Measurements from ENCODE around the gene NBEAL1.
"Not testable (repeated sequence)": the region's sequence is repeated elsewhere in the genome, so short reads cannot be mapped to it uniquely, and the experiment has no call there.

NBEAL1 gene

GRCh38 chr2:203246646-203247045 is 232.0 kb downstream of the NBEAL1 start:
- H3K4me1 Mint-ChIP-seq: peaks cover 19% of the 10 kb centered on the region
- no peak for DNase-seq
- H3K9me3 Mint-ChIP-seq: no peaks in the 10 kb centered on the region
- H3K36me3 Mint-ChIP-seq (ENCODE audit: low read depth): peaks cover 31% of the 10 kb centered on the region
- H3K27me3 Mint-ChIP-seq: no peaks in the 10 kb centered on the region
- no peak overlapping the region for H3K4me3 Mint-ChIP-seq
- ATAC-seq: no peak
- no peak overlapping the region for H3K27ac Mint-ChIP-seq

DNA sequence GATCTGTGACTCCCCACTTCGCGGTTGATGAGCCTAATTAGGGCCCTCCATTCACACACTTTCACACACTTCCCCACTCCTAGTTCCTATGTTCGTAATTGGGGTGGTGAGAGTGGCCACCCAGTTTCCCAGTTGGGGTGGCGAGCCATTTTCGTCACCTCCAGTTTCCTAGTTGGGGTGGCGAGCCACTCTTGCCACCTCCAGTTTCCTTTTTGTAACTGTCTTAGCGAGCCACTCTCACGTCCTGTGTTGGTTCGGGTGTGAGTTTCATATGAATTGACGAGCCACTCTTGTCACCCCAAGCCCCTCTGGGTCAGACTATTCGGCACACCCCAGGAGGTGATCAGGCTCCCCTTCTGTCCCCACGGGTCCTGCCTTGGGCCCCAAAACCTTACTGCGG is 238.1 kb downstream of the NBEAL1 start:
- H3K4me3 Mint-ChIP-seq: no peak overlapping the region
- peaks cover 37% of the 10 kb centered on the region for H3K36me3 Mint-ChIP-seq (ENCODE audit: low read depth)
- no peaks in the 10 kb centered on the region for H3K9me3 Mint-ChIP-seq
- no peak overlapping the region for H3K27ac Mint-ChIP-seq
- DNase-seq: no peak
- no peak for ATAC-seq
- H3K27me3 Mint-ChIP-seq: no peaks in the 10 kb centered on the region
- no peaks in the 10 kb centered on the region for H3K4me1 Mint-ChIP-seq

DNA sequence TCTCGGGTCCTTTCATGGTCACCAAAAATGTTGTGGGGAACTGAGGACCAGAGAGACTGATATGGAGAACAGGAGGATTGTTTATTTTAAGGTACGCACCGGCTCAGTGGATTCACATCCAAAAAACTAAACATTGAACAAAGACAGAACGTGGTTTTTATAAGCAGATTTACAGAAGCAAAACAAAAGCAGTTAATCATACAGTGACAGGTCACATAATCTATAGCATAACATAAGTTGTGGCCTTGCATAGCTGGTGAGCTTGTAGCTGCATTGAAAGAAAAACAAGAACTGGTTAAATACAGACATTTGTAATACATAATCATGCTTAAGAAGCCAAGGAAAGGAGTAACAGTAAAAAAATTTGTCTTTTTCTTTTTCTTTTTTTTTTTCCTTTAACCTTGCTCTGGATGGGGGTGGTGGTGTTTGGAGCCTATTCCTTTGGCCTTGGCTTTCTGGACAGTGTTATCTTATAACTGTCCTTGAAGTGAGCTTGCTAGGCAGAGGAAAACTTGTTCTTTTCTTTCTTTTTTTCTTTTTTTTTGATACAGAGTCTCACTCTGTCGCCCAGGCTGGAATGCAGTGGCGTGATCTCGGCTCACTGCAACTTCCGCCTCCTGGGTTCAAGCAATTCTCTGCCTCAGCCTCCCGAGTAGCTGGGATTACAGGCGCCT is 238.9 kb downstream of the NBEAL1 start:
- H3K27ac Mint-ChIP-seq, H3K4me3 Mint-ChIP-seq, ATAC-seq, DNase-seq, H3K4me1 Mint-ChIP-seq, H3K9me3 Mint-ChIP-seq, H3K27me3 Mint-ChIP-seq: not testable (repeated sequence)
- peaks cover 40% of the 10 kb centered on the region for H3K36me3 Mint-ChIP-seq (ENCODE audit: low read depth)

GRCh38 chr2:203261326-203262159 is 246.9 kb downstream of the NBEAL1 start:
- H3K4me1 Mint-ChIP-seq: no peaks in the 10 kb centered on the region
- ATAC-seq: no peak
- H3K36me3 Mint-ChIP-seq (ENCODE audit: low read depth): peaks cover 19% of the 10 kb centered on the region
- no peak overlapping the region for H3K4me3 Mint-ChIP-seq
- no peak overlapping the region for H3K27ac Mint-ChIP-seq
- DNase-seq: no peak
- H3K27me3 Mint-ChIP-seq: no peaks in the 10 kb centered on the region
- H3K9me3 Mint-ChIP-seq: no peaks in the 10 kb centered on the region
